Measurements from ENCODE around the gene KNG1.

DNA sequence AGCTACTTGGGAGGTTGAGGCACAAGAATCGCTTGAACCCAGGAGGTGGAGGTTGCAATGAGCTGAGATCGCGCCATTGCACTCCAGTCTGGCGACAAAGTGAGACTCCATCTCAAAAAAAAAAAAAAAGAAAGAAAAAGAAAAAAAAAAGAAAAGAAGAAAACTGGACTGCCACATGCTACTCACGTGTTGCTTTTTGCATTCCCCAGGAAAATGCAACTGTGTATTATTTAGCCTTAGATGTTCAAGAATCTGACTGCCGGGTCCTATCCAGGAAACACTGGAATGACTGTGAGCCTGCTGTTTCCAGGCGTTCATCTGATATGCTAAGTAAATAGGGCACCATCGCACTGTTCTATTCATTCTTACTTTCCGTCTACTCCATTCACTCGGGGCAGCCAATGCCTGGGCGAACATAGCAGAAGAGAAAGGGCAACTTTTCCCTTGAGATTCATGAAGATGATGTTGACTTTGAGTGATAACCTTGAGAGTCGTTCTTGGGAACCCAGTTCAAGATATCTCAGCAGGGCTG lies 30.0 kb upstream of the KNG1 start:
- TF ChIP-seq POLR2A (IDR thresholded peaks at IDR 0.05; ENCODE audit: low read depth, low read length): no peak
- TF ChIP-seq POLR2AphosphoS5 (IDR thresholded peaks at IDR 0.05; ENCODE audit: insufficient read depth, low read depth, low read length): no peak
- TF ChIP-seq EZH2 (IDR thresholded peaks at IDR 0.05; ENCODE audit: borderline replicate concordance, low read depth, low read length, severe bottlenecking): no peak

Measured in endothelial cell of umbilical vein (primary cell).